ENCODE data around the gene LYRM4.

GRCh38 chr6:5164092-5164491 is 96.7 kb downstream of the LYRM4 start:
- no peak for TF ChIP-seq POLR2A (IDR thresholded peaks at IDR 0.05; ENCODE audit: low read length)
- no peak for TF ChIP-seq GATA1 (IDR thresholded peaks at IDR 0.05; ENCODE audit: low read depth, low read length)

All from erythroblast (primary cell).